Activated naive CD8-positive, alpha-beta T cell treated with anti-CD3 and anti-CD28 coated beads, Interleukin-2, amount 10 ng/mL, durations not matched to agents 7 days and 5 days (primary cell): Measurements from ENCODE around the gene KAZN. TPM values are rescaled to one million over a fixed set of nuclear protein-coding genes. Genes with fewer than 3 reads are reported as not detected.
A peak's percentile ranks its signal among the peaks of the same experiment; 100 is the strongest.

Experiments used
- ATAC-seq: fragments of 150-1000 bp; cut with Tn5 transposase; one replicate; pipeline ENCODE4 v1.10.0; 2021; ENCODE audit warnings: low read depth, moderate library complexity
- POLR2A ChIA-PET: fragments of 350-600 bp; sonication (Branson Sonifier 250); formaldehyde crosslinking; loops from one replicate; lab custom pipeline; 2021; ENCODE audit warnings: antibody characterized with exemption; lab: Charles Lee
- DNase-seq: peaks from one replicate; pipeline ENCODE4 v3.0.0; 2021
- H3K27ac Mint-ChIP-seq: one replicate; pipeline ENCODE4 v1.8.0; 2022; ENCODE audit warnings: mild to moderate bottlenecking, mixed read lengths
- H3K27me3 Mint-ChIP-seq: one replicate; pipeline ENCODE4 v1.8.0; 2022; ENCODE audit warnings: mild to moderate bottlenecking, moderate library complexity, mixed read lengths
- H3K36me3 Mint-ChIP-seq: one replicate; pipeline ENCODE4 v1.8.0; 2021; ENCODE audit warnings: mild to moderate bottlenecking, mixed read lengths
- H3K4me1 Mint-ChIP-seq: one replicate; pipeline ENCODE4 v1.8.0; 2021; ENCODE audit warnings: mixed read lengths
- H3K4me3 Mint-ChIP-seq: one replicate; pipeline ENCODE4 v1.8.0; 2022; ENCODE audit warnings: mild to moderate bottlenecking, moderate library complexity, mixed read lengths
- H3K9me3 Mint-ChIP-seq: one replicate; pipeline ENCODE4 v1.8.0; 2021; ENCODE audit warnings: mixed read lengths
- total RNA-seq, 2 experiments: library from RNA; stranded (reverse); gene quantifications; one replicate each; pipeline ENCODE4 v1.2.3, GENCODE V29; 2021

KAZN gene
- total RNA-seq, 2 experiments from 2014 or later, result 0.91 to 1.4 TPM

- no peak for ATAC-seq
- peaks cover 1% of the 10 kb centered on the region for H3K36me3 Mint-ChIP-seq
- no peaks in the 10 kb centered on the region for H3K4me1 Mint-ChIP-seq
- H3K4me3 Mint-ChIP-seq, result no peak overlapping the region
- POLR2A ChIA-PET, result no interaction called here
- peak overlapping the region; percentile 18 for H3K27ac Mint-ChIP-seq
- H3K9me3 Mint-ChIP-seq, result peaks cover 27% of the 10 kb centered on the region
- no peak for DNase-seq
- H3K27me3 Mint-ChIP-seq, result no peaks in the 10 kb centered on the region
These were observed 243.5 kb downstream of the KAZN start for GRCh38 chr1:14841951-14842350.

GRCh38 chr1:14842361-14842760, 243.9 kb downstream of the KAZN start:
- DNase-seq, result no peak
- H3K27me3 Mint-ChIP-seq, result no peaks in the 10 kb centered on the region
- H3K4me1 Mint-ChIP-seq, result no peaks in the 10 kb centered on the region
- no peak overlapping the region for H3K4me3 Mint-ChIP-seq
- peaks cover 1% of the 10 kb centered on the region for H3K36me3 Mint-ChIP-seq
- peaks cover 27% of the 10 kb centered on the region for H3K9me3 Mint-ChIP-seq
- H3K27ac Mint-ChIP-seq, result no peak overlapping the region
- no peak for ATAC-seq
- POLR2A ChIA-PET, result no interaction called here

- Mint-ChIP-seq H3K9me3 (peaks cover 27% of the 10 kb centered on the region), H3K27ac (no peak overlapping the region), H3K4me3 (no peak overlapping the region), H3K27me3 (no peaks in the 10 kb centered on the region), H3K36me3 (peaks cover 1% of the 10 kb centered on the region), H3K4me1 (no peaks in the 10 kb centered on the region)
- DNase-seq, result no peak
- ATAC-seq, result no peak
- POLR2A ChIA-PET, result no interaction called here
These were observed 244.4 kb downstream of the KAZN start for GRCh38 chr1:14842891-14843290.

- ATAC-seq (no peak), DNase-seq (no peak)
- POLR2A ChIA-PET, result no interaction called here
- Mint-ChIP-seq H3K4me1 (no peaks in the 10 kb centered on the region), H3K36me3 (peaks cover 1% of the 10 kb centered on the region), H3K27me3 (no peaks in the 10 kb centered on the region), H3K9me3 (peaks cover 27% of the 10 kb centered on the region), H3K4me3 (no peak overlapping the region), H3K27ac (no peak overlapping the region)
These were observed 245.0 kb downstream of the KAZN start for GRCh38 chr1:14843525-14843924.

DNA sequence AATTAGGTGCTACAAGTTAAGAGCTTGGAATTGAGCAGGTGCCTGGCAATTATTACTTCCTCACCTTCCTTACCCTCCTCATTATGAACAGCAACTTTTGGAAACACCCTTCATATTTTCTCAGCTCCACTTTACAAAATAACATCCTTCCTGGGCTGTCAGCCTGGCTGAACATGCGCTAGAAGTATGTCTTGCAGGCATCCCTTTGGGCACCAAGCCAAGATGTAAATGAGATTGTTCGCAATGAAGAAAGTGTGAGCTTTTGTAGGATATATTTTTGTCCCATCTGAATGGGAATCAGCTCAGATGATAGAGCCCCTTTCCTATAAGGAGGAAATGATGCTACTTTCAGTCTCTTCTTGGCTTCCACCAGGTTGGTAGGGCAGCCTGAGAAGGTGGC, 245.9 kb downstream of the KAZN start:
- no peaks in the 10 kb centered on the region for H3K4me1 Mint-ChIP-seq
- H3K9me3 Mint-ChIP-seq, result peaks cover 27% of the 10 kb centered on the region
- H3K27ac Mint-ChIP-seq, result no peak overlapping the region
- ATAC-seq (no peak), DNase-seq (no peak)
- no peak overlapping the region for H3K4me3 Mint-ChIP-seq
- POLR2A ChIA-PET, result no interaction called here
- peaks cover 1% of the 10 kb centered on the region for H3K36me3 Mint-ChIP-seq
- no peaks in the 10 kb centered on the region for H3K27me3 Mint-ChIP-seq

GRCh38 chr1:14844923-14845617, 246.6 kb downstream of the KAZN start:
- no peak overlapping the region for H3K4me3 Mint-ChIP-seq
- no peak for DNase-seq
- no peak overlapping the region for H3K27ac Mint-ChIP-seq
- peaks cover 24% of the 10 kb centered on the region for H3K9me3 Mint-ChIP-seq
- no peak for ATAC-seq
- no peaks in the 10 kb centered on the region for H3K4me1 Mint-ChIP-seq
- POLR2A ChIA-PET, result no interaction called here
- peaks cover 1% of the 10 kb centered on the region for H3K36me3 Mint-ChIP-seq
- no peaks in the 10 kb centered on the region for H3K27me3 Mint-ChIP-seq

GRCh38 chr1:14845851-14846250, 247.4 kb downstream of the KAZN start:
- no peak overlapping the region for H3K4me3 Mint-ChIP-seq
- H3K9me3 Mint-ChIP-seq, result peaks cover 21% of the 10 kb centered on the region
- DNase-seq, result no peak
- no peaks in the 10 kb centered on the region for H3K4me1 Mint-ChIP-seq
- peaks cover 1% of the 10 kb centered on the region for H3K36me3 Mint-ChIP-seq
- H3K27me3 Mint-ChIP-seq, result no peaks in the 10 kb centered on the region
- H3K27ac Mint-ChIP-seq, result no peak overlapping the region
- no peak for ATAC-seq
- POLR2A ChIA-PET, result no interaction called here

DNA sequence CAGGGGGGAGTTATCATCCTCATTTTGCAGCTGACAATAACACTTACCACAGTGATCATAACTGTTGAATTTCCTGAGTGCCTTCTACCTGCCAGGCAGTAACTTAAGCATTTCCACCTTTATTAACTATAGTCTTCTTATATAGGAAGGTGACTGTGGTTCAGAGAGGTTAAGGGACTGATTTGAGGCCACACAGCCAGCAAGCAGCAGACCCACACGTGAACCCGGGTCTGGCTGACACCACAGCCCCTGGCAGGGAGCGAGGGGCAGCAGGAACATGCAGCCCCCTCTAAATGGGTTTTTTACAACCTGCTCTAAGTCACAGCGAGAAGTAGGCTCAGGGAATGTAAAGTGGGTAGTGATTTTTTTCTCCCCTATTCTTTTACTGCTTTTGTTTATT, 248.2 kb downstream of the KAZN start:
- Mint-ChIP-seq H3K27me3 (no peaks in the 10 kb centered on the region), H3K9me3 (peaks cover 19% of the 10 kb centered on the region), H3K36me3 (peaks cover 1% of the 10 kb centered on the region), H3K4me3 (no peak overlapping the region), H3K4me1 (no peaks in the 10 kb centered on the region), H3K27ac (no peak overlapping the region)
- POLR2A ChIA-PET, result no interaction called here
- no peak for ATAC-seq
- no peak for DNase-seq

DNA sequence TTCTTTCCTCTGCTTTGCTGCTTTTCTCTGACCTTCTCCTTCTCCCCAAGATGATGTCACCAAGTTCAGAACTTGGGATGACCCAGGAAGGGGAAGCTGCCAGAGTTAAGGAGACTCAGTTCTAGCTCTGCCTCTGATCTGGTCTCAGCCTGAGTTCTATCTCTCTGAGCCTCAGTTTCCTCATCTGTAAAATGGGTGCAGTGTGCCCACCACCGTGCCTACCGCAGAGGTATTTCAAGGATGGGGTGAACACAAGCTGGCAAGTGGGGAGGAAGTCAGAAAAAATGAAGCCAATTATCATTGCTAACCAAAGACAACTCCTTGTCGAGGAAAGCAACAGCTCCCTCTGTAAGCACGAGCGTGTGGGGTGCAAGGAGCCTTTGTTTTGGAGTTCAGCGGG, 249.7 kb downstream of the KAZN start:
- H3K9me3 Mint-ChIP-seq, result peaks cover 9% of the 10 kb centered on the region
- POLR2A ChIA-PET, result no interaction called here
- ATAC-seq, result no peak

DNA sequence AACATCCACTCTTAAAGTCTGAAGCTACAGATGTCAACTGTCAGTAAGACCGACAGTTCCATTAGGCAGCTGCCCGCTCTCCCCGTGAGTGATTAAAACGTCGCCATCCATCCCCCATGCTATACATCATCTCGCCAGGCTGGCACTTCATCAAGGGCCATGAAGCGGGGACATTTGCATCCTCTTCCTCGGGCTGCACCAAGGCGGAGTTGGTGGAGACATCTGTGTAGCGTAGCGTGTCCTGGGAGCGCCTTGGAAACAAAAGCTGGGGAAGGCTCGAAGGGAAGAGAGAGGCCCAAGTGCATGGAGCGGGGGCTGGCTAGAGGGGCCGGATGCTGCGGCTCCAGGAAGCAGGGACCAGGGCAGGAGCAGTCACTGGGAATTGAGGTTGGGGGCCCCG, 250.1 kb downstream of the KAZN start:
- peaks cover 8% of the 10 kb centered on the region for H3K9me3 Mint-ChIP-seq
- H3K27me3 Mint-ChIP-seq, result no peaks in the 10 kb centered on the region
- H3K4me3 Mint-ChIP-seq, result no peak overlapping the region

More for the DNA sequence above, 249.7 kb downstream of the KAZN start:
- Mint-ChIP-seq H3K27ac (no peak overlapping the region), H3K4me3 (no peak overlapping the region), H3K27me3 (no peaks in the 10 kb centered on the region), H3K4me1 (no peaks in the 10 kb centered on the region), H3K36me3 (no peaks in the 10 kb centered on the region)
- DNase-seq, result no peak

DNA sequence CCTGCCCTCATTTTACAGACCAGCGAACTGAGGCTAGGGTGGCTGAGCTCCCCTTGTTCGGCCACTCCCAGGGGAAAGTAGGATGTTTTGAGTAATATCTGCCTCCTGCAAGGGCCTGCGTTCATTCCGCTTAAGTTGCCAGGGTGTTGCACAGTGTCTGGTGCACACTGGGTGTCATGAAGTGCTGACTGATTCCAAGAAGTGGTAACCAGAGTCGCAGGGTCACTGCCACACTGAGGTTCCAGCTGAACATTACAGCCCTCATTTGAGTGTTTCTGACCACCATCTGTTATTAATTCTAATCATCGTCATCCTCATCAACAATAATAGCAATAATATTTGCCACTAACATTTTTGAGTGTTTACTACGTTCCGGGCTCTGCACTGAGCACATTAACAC, 250.6 kb downstream of the KAZN start:
- no peak overlapping the region for H3K4me3 Mint-ChIP-seq
- H3K9me3 Mint-ChIP-seq, result peaks cover 6% of the 10 kb centered on the region
- no peak overlapping the region for H3K27ac Mint-ChIP-seq
- DNase-seq (no peak), ATAC-seq (no peak)
- H3K4me1 Mint-ChIP-seq, result no peaks in the 10 kb centered on the region
- POLR2A ChIA-PET, result no interaction called here
- no peaks in the 10 kb centered on the region for H3K27me3 Mint-ChIP-seq
- no peaks in the 10 kb centered on the region for H3K36me3 Mint-ChIP-seq

More for the DNA sequence above, 250.1 kb downstream of the KAZN start:
- POLR2A ChIA-PET, result no interaction called here
- Mint-ChIP-seq H3K4me1 (no peaks in the 10 kb centered on the region), H3K36me3 (no peaks in the 10 kb centered on the region), H3K27ac (no peak overlapping the region)
- DNase-seq (no peak), ATAC-seq (no peak)

DNA sequence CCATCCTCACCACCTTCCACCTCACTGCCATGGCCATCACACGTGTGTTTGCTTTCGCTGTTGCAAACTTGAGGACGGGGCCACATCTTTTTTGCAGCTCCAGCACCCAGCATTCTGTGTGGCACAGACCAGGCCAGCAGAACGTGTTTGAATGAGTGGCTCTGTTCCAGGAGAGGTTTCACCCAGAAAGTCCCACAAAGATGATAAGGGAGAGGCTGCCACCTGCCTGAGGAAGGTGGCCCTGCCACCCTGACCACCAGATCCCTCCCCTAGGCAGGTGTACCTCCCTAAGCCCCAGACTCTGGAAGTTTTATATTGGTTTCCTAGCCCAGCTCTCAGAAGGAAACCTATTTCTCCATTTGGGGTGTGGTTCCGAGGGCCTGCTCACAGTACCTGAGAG, 252.1 kb downstream of the KAZN start:
- H3K36me3 Mint-ChIP-seq, result no peaks in the 10 kb centered on the region

GRCh38 chr1:14851760-14852159, 253.3 kb downstream of the KAZN start:
- no peak for ATAC-seq
- POLR2A ChIA-PET, result no interaction called here
- no peaks in the 10 kb centered on the region for H3K36me3 Mint-ChIP-seq

More for the DNA sequence above, 252.1 kb downstream of the KAZN start:
- Mint-ChIP-seq H3K4me3 (no peak overlapping the region), H3K4me1 (no peaks in the 10 kb centered on the region), H3K27me3 (peaks cover 3% of the 10 kb centered on the region), H3K9me3 (no peaks in the 10 kb centered on the region), H3K27ac (no peak overlapping the region)
- ATAC-seq (no peak), DNase-seq (no peak)
- POLR2A ChIA-PET, result no interaction called here

DNA sequence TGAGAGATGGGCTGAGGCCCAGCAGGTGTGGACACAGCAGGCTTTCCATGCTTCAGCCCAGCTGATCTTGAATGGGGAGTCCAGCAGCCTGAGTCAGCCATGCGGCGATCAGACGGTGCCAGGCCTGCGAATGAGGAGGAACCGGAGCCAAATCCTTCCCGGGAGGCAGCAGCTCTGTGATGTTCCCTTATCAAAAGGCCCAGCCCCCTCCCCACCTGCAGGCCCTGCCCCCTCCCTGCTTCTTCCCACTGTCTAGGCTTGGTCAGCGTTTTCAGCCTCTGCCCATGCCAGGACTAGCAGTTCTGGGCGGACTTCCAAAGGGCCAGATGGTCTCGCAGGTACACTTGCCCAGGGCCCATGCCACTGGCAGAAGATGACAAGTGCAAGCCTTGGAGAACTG, 253.8 kb downstream of the KAZN start:
- H3K36me3 Mint-ChIP-seq, result no peaks in the 10 kb centered on the region
- no peaks in the 10 kb centered on the region for H3K9me3 Mint-ChIP-seq
- no peak for DNase-seq
- ATAC-seq, result no peak
- POLR2A ChIA-PET, result no interaction called here
- peaks cover 3% of the 10 kb centered on the region for H3K27me3 Mint-ChIP-seq
- no peak overlapping the region for H3K4me3 Mint-ChIP-seq
- no peaks in the 10 kb centered on the region for H3K4me1 Mint-ChIP-seq
- no peak overlapping the region for H3K27ac Mint-ChIP-seq

More at GRCh38 chr1:14851760-14852159, 253.3 kb downstream of the KAZN start:
- H3K27ac Mint-ChIP-seq, result no peak overlapping the region
- H3K4me3 Mint-ChIP-seq, result no peak overlapping the region
- H3K27me3 Mint-ChIP-seq, result peaks cover 3% of the 10 kb centered on the region
- no peaks in the 10 kb centered on the region for H3K9me3 Mint-ChIP-seq
- no peaks in the 10 kb centered on the region for H3K4me1 Mint-ChIP-seq
- no peak for DNase-seq
